ENCODE data around the gene DHRS3. TPM values are rescaled to one million over a fixed set of nuclear protein-coding genes. Genes with fewer than 3 reads are reported as not detected.
A peak's percentile ranks its signal among the peaks of the same experiment; 100 is the strongest.

The DHRS3 gene
- total and polyA plus RNA-seq, 3 experiments from 2014 or later = 31.9 to 123 (median 117) TPM

- Mint-ChIP-seq H3K27me3 (peaks cover 0 to 4% of the 10 kb centered on the region in 2 donors), H3K9me3 (peaks cover 0 to 2% (median under 1%) of the 10 kb centered on the region in 5 donors), H3K4me3 (no peak overlapping the region), H3K36me3 (peaks cover 0 to 2% (median 0%) of the 10 kb centered on the region in 3 donors), H3K27ac (no peak overlapping the region), H3K4me1 (no peaks in the 10 kb centered on the region)
- Histone ChIP-seq H3K36me3 (ENCODE audit: insufficient read depth, low read length) (no peaks in the 10 kb centered on the region), H3K9me3 (ENCODE audit: low read length) (no peaks in the 10 kb centered on the region), H3K4me3 (ENCODE audit: low read length) (no peak overlapping the region), H3K27ac (ENCODE audit: low read depth, low read length) (no peak overlapping the region), H3K27me3 (ENCODE audit: insufficient read depth, low read length, poor library complexity, severe bottlenecking) (no peaks in the 10 kb centered on the region), H3K4me1 (ENCODE audit: insufficient read depth, low read length) (no peaks in the 10 kb centered on the region)
- CTCF ChIA-PET = interaction anchor here (1.3 kb wide), 1 partner anchor 61 kb away, joined by 4 read pairs; the partner anchor contains the start of gene DHRS3
- DNase-seq = no peak
- POLR2A ChIA-PET = no interaction called here
Observed at GRCh38 chr1:12556957-12557935, 60.8 kb downstream of the DHRS3 start.

- Histone ChIP-seq H3K27me3 (ENCODE audit: insufficient read depth, low read length, poor library complexity, severe bottlenecking) (no peaks in the 10 kb centered on the region), H3K9me3 (ENCODE audit: low read length) (no peaks in the 10 kb centered on the region), H3K27ac (ENCODE audit: low read depth, low read length) (no peak overlapping the region), H3K4me3 (ENCODE audit: low read length) (no peak overlapping the region), H3K4me1 (ENCODE audit: insufficient read depth, low read length) (no peaks in the 10 kb centered on the region), H3K36me3 (ENCODE audit: insufficient read depth, low read length) (no peaks in the 10 kb centered on the region)
- H3K4me1 Mint-ChIP-seq = no peaks in the 10 kb centered on the region
- H3K36me3 Mint-ChIP-seq = no peaks in the 10 kb centered on the region
- CTCF ChIA-PET = interaction anchor here (1.3 kb wide), 1 partner anchor 62 kb away, joined by 4 read pairs; the partner anchor contains the start of gene DHRS3
- no peak overlapping the region for H3K4me3 Mint-ChIP-seq
- H3K9me3 Mint-ChIP-seq = no peaks in the 10 kb centered on the region
- no peak overlapping the region for H3K27ac Mint-ChIP-seq
- no peak for DNase-seq
- POLR2A ChIA-PET = no interaction called here
- H3K27me3 Mint-ChIP-seq = peaks cover 0 to 4% of the 10 kb centered on the region in 2 donors
Observed at GRCh38 chr1:12556368-12556930, 61.6 kb downstream of the DHRS3 start.

GRCh38 chr1:12555411-12556367, 62.3 kb downstream of the DHRS3 start:
- H3K9me3 ChIP-seq (ENCODE audit: low read length) = no peaks in the 10 kb centered on the region
- peaks cover 0 to 4% of the 10 kb centered on the region in 2 donors for H3K27me3 Mint-ChIP-seq
- no peaks in the 10 kb centered on the region for H3K36me3 Mint-ChIP-seq
- H3K27ac ChIP-seq (ENCODE audit: low read depth, low read length) = no peak overlapping the region
- H3K4me3 Mint-ChIP-seq = no peak overlapping the region
- H3K36me3 ChIP-seq (ENCODE audit: insufficient read depth, low read length) = no peaks in the 10 kb centered on the region
- H3K9me3 Mint-ChIP-seq = no peaks in the 10 kb centered on the region
- no peaks in the 10 kb centered on the region for H3K4me1 ChIP-seq (ENCODE audit: insufficient read depth, low read length)
- no peaks in the 10 kb centered on the region for H3K27me3 ChIP-seq (ENCODE audit: insufficient read depth, low read length, poor library complexity, severe bottlenecking)
- POLR2A ChIA-PET = no interaction called here
- peak overlapping the region in 1 of 8 donors; percentile 37 for H3K27ac Mint-ChIP-seq
- H3K4me3 ChIP-seq (ENCODE audit: low read length) = no peak overlapping the region
- no peak for DNase-seq
- no peaks in the 10 kb centered on the region for H3K4me1 Mint-ChIP-seq
- CTCF ChIA-PET = interaction anchor here (1.3 kb wide), 1 partner anchor 63 kb away, joined by 4 read pairs; the partner anchor contains the start of gene DHRS3

- H3K4me1 Mint-ChIP-seq = no peaks in the 10 kb centered on the region
- Histone ChIP-seq H3K27me3 (ENCODE audit: insufficient read depth, low read length, poor library complexity, severe bottlenecking) (no peaks in the 10 kb centered on the region), H3K36me3 (ENCODE audit: insufficient read depth, low read length) (no peaks in the 10 kb centered on the region), H3K4me3 (ENCODE audit: low read length) (no peak overlapping the region), H3K9me3 (ENCODE audit: low read length) (no peaks in the 10 kb centered on the region), H3K27ac (ENCODE audit: low read depth, low read length) (no peak overlapping the region), H3K4me1 (ENCODE audit: insufficient read depth, low read length) (no peaks in the 10 kb centered on the region)
- no peaks in the 10 kb centered on the region for H3K36me3 Mint-ChIP-seq
- no peaks in the 10 kb centered on the region for H3K9me3 Mint-ChIP-seq
- H3K27me3 Mint-ChIP-seq = peaks cover 0 to 4% of the 10 kb centered on the region in 2 donors
- H3K4me3 Mint-ChIP-seq = no peak overlapping the region
- ChIA-PET POLR2A (no interaction called here), CTCF (no interaction called here)
- no peak overlapping the region for H3K27ac Mint-ChIP-seq
- no peak for DNase-seq
Observed at GRCh38 chr1:12554521-12555305, 63.3 kb downstream of the DHRS3 start.

- H3K4me1 Mint-ChIP-seq = no peaks in the 10 kb centered on the region
- H3K4me3 ChIP-seq (ENCODE audit: low read length) = no peak overlapping the region
- H3K4me3 Mint-ChIP-seq = no peak overlapping the region
- ChIA-PET CTCF (no interaction called here), POLR2A (no interaction called here)
- H3K9me3 ChIP-seq (ENCODE audit: low read length) = no peaks in the 10 kb centered on the region
- H3K27ac ChIP-seq (ENCODE audit: low read depth, low read length) = no peak overlapping the region
- no peaks in the 10 kb centered on the region for H3K36me3 ChIP-seq (ENCODE audit: insufficient read depth, low read length)
- no peaks in the 10 kb centered on the region for H3K9me3 Mint-ChIP-seq
- no peaks in the 10 kb centered on the region for H3K27me3 ChIP-seq (ENCODE audit: insufficient read depth, low read length, poor library complexity, severe bottlenecking)
- no peak overlapping the region for H3K27ac Mint-ChIP-seq
- H3K36me3 Mint-ChIP-seq = no peaks in the 10 kb centered on the region
- no peak for DNase-seq
- H3K4me1 ChIP-seq (ENCODE audit: insufficient read depth, low read length) = no peaks in the 10 kb centered on the region
- peaks cover 0 to 2% of the 10 kb centered on the region in 2 donors for H3K27me3 Mint-ChIP-seq
Observed at GRCh38 chr1:12553963-12554362, 64.0 kb downstream of the DHRS3 start.

GRCh38 chr1:12552951-12553921, 64.8 kb downstream of the DHRS3 start:
- no peaks in the 10 kb centered on the region for H3K4me1 ChIP-seq (ENCODE audit: insufficient read depth, low read length)
- no peaks in the 10 kb centered on the region for H3K27me3 ChIP-seq (ENCODE audit: insufficient read depth, low read length, poor library complexity, severe bottlenecking)
- no peak for DNase-seq
- POLR2A ChIA-PET = no interaction called here
- H3K9me3 ChIP-seq (ENCODE audit: low read length) = no peaks in the 10 kb centered on the region
- Mint-ChIP-seq H3K27me3 (peaks cover 0 to 2% of the 10 kb centered on the region in 2 donors), H3K36me3 (no peaks in the 10 kb centered on the region), H3K9me3 (no peaks in the 10 kb centered on the region), H3K27ac (no peak overlapping the region), H3K4me3 (no peak overlapping the region), H3K4me1 (no peaks in the 10 kb centered on the region)
- H3K27ac ChIP-seq (ENCODE audit: low read depth, low read length) = no peak overlapping the region
- H3K4me3 ChIP-seq (ENCODE audit: low read length) = no peak overlapping the region
- CTCF ChIA-PET = no interaction called here
- no peaks in the 10 kb centered on the region for H3K36me3 ChIP-seq (ENCODE audit: insufficient read depth, low read length)

Measured in CD8-positive, alpha-beta memory T cell (primary cell).